Activated naive CD8-positive, alpha-beta T cell treated with anti-CD3 and anti-CD28 coated beads for 36 hours (primary cell): ENCODE measurements around the gene WDR45. TPM values are rescaled to one million over a fixed set of nuclear protein-coding genes. Genes with fewer than 3 reads are reported as not detected.

ENCODE experiments used
- DNase-seq: peaks from one replicate; pipeline ENCODE4 v3.0.0; 2021
- H3K27ac Mint-ChIP-seq: one replicate; pipeline ENCODE4 v1.8.0; 2022; ENCODE audit warnings: mild to moderate bottlenecking, moderate library complexity, mixed read lengths
- H3K27me3 Mint-ChIP-seq: one replicate; pipeline ENCODE4 v1.8.0; 2022; ENCODE audit warnings: mild to moderate bottlenecking, mixed read lengths
- H3K36me3 Mint-ChIP-seq: one replicate; pipeline ENCODE4 v1.8.0; 2021; ENCODE audit warnings: mild to moderate bottlenecking, mixed read lengths
- H3K4me1 Mint-ChIP-seq: one replicate; pipeline ENCODE4 v1.8.0; 2021; ENCODE audit warnings: mixed read lengths
- H3K4me3 Mint-ChIP-seq: one replicate; pipeline ENCODE4 v1.8.0; 2022; ENCODE audit warnings: mild to moderate bottlenecking, moderate library complexity, mixed read lengths
- H3K9me3 Mint-ChIP-seq: one replicate; pipeline ENCODE4 v1.8.0; 2022; ENCODE audit warnings: mixed read lengths
- total RNA-seq, 2 experiments: library from RNA; stranded (reverse); gene quantifications; one replicate each; pipeline ENCODE4 v1.2.3, GENCODE V29; 2021

Gene WDR45
- total RNA-seq, 2 experiments from 2014 or later: 23.7 to 31.1 TPM

GRCh38 chrX:49100704-49101628 lies 21.3 kb upstream of the WDR45 start:
- Mint-ChIP-seq H3K9me3 (no peaks in the 10 kb centered on the region), H3K36me3 (peaks cover 4% of the 10 kb centered on the region), H3K27ac (peak overlapping the region; percentile 89), H3K4me1 (peaks cover 9% of the 10 kb centered on the region), H3K4me3 (peak overlapping the region; percentile 90), H3K27me3 (no peaks in the 10 kb centered on the region)
- DNase-seq: peak; percentile 90

GRCh38 chrX:49096419-49096818 lies 16.7 kb upstream of the WDR45 start:
- DNase-seq: no peak
- Mint-ChIP-seq H3K4me1 (peaks cover 3% of the 10 kb centered on the region), H3K36me3 (peaks cover 2% of the 10 kb centered on the region), H3K9me3 (no peaks in the 10 kb centered on the region), H3K27ac (no peak overlapping the region), H3K4me3 (no peak overlapping the region), H3K27me3 (no peaks in the 10 kb centered on the region)

- H3K27ac Mint-ChIP-seq: no peak overlapping the region
- no peaks in the 10 kb centered on the region for H3K4me1 Mint-ChIP-seq
- no peak for DNase-seq
- no peaks in the 10 kb centered on the region for H3K27me3 Mint-ChIP-seq
- no peak overlapping the region for H3K4me3 Mint-ChIP-seq
- H3K36me3 Mint-ChIP-seq: no peaks in the 10 kb centered on the region
- no peaks in the 10 kb centered on the region for H3K9me3 Mint-ChIP-seq
Measured at GRCh38 chrX:49089553-49089952, 9.9 kb upstream of the WDR45 start.

- no peaks in the 10 kb centered on the region for H3K9me3 Mint-ChIP-seq
- no peak overlapping the region for H3K4me3 Mint-ChIP-seq
- no peak overlapping the region for H3K27ac Mint-ChIP-seq
- peaks cover 11% of the 10 kb centered on the region for H3K4me1 Mint-ChIP-seq
- no peaks in the 10 kb centered on the region for H3K27me3 Mint-ChIP-seq
- DNase-seq: no peak
- H3K36me3 Mint-ChIP-seq: no peaks in the 10 kb centered on the region
Measured at GRCh38 chrX:49082271-49082871, 2.7 kb upstream of the WDR45 start.

- H3K4me3 Mint-ChIP-seq: no peak overlapping the region
- H3K27me3 Mint-ChIP-seq: no peaks in the 10 kb centered on the region
- H3K9me3 Mint-ChIP-seq: no peaks in the 10 kb centered on the region
- peaks cover 15% of the 10 kb centered on the region for H3K4me1 Mint-ChIP-seq
- H3K27ac Mint-ChIP-seq: no peak overlapping the region
- DNase-seq: no peak
- H3K36me3 Mint-ChIP-seq: peaks cover 12% of the 10 kb centered on the region
Measured at GRCh38 chrX:49077941-49078340, 1.7 kb downstream of the WDR45 start.

DNA sequence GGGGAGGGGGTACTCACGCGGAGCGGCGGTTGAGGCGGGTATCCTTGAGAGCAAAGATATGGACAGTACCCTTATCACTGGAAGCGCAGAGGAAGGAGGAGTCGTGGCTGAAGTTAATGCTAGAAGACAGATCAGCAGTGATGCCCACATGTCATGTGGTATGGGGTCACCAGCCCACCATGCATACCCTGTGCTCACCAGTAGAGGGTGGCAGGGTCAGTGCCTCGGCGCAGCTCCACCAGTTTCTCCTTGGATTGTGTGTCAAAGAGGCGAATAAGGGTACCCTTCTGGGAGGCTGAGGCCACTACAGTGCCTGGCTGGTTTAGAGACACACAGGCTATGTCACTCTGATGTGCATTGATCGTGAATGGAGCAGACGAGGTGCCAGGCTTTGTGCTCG lies 4.3 kb downstream of the WDR45 start:
- Mint-ChIP-seq H3K27ac (no peak overlapping the region), H3K4me1 (peaks cover 22% of the 10 kb centered on the region), H3K9me3 (no peaks in the 10 kb centered on the region), H3K36me3 (peaks cover 23% of the 10 kb centered on the region), H3K4me3 (no peak overlapping the region), H3K27me3 (no peaks in the 10 kb centered on the region)
- DNase-seq: no peak

DNA sequence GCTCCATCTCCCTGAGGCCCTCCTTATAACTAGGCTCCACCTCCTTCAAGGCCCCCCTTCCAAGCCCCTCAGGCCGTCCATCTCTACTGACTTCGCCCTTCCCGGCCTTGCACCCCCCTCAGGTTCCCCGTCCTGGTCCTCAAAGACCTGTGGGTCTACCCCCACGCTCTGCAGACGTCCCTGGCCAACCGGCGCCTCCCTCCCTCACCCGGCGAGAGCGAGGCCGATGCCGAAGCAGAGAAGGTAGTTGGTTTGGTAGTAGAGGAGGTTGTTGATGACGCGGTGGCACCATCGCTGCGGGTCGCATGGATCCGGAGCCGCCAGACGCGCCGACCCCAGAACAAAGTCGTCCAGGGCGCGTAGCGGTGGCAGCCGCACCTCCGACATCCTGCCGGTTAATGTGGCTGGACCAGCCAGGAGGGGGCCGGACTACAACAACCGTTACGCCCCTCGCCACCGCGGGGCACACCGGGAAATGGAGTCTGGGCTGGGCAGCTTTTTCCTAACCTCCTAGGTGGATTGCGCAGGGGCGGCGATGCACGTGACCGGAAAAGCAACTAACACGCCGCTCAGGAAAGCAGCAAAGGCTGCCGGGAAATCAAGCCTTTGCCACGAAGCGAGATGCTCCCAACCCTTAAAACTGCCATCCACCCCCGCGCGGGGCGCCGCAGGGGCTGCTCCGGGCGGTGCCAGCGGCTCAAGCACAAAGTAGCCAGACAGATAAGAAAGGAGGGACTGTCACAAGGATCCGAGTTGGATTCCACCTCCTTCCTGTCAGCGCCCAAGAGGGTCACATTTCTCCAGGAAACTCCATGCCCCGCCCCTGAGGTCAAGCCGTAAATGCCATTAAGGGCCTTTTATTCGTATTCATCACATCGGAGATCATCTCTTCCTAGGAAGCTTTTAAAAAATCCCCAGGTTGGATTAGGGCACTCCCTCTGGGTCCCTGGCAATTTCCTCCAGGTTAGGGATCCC lies 5.8 kb downstream of the WDR45 start, which contains the start of gene PRAF2:
Gene PRAF2 (minus strand): TSS at position 402 of the 975 bp plus-strand sequence. CDS start 15 bp downstream, at position 387.
- peak; percentile 89 for DNase-seq
- Mint-ChIP-seq H3K27ac (peak within 1 kb of the TSS; percentile 84), H3K36me3 (peaks cover 23% of the 10 kb centered on the region), H3K9me3 (no peaks in the 10 kb centered on the region), H3K4me3 (peak within 1 kb of the TSS; percentile 89), H3K27me3 (no peaks in the 10 kb centered on the region), H3K4me1 (peaks cover 16% of the 10 kb centered on the region)

GRCh38 chrX:49072712-49073095 lies 7.0 kb downstream of the WDR45 start:
- H3K36me3 Mint-ChIP-seq: peaks cover 23% of the 10 kb centered on the region
- H3K27me3 Mint-ChIP-seq: no peaks in the 10 kb centered on the region
- H3K27ac Mint-ChIP-seq: peak overlapping the region; percentile 84
- peaks cover 12% of the 10 kb centered on the region for H3K4me1 Mint-ChIP-seq
- H3K9me3 Mint-ChIP-seq: no peaks in the 10 kb centered on the region
- no peak for DNase-seq
- peak overlapping the region; percentile 89 for H3K4me3 Mint-ChIP-seq

DNA sequence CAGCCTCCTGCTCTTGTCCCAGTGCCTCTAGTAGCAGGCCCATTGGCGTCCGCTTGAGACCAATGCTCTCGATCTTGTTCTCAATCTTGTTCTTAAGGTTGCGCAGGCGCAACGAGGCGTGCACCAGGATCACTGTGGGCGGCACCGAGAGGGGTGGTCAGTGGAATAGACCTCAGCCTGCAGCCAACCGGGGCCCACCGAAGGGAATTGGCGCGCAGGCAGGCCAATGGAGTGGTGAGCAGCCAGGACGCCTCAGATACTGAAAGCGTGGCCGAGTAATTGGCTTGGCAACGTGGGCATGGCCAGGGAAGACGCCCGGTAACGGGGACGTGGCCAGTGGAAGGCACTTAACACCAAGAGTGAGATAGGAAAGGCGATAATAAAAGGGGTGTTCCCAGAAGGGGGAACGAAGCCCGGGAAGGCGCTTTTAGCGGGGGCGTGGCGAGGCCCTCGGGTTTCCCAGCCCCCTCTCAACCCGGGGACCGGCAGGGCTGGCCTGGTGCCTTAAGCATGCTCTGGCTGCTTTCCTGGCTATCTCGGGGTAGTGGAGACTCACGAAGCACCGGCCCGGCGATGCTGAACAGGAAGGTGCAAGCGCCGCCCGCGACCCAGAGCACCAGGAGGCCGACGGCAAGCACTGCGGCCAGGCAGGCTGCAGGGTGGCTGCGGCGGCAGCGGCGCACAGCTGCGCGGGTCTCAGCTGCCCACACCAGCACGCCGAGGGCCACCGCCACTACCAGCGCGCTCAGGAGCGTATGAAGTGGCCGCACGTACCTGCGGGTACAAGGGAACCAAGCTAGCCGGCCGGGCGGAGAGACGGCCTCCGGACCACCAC lies 7.6 kb downstream of the WDR45 start:
- peaks cover 12% of the 10 kb centered on the region for H3K4me1 Mint-ChIP-seq
- no peaks in the 10 kb centered on the region for H3K27me3 Mint-ChIP-seq
- no peaks in the 10 kb centered on the region for H3K9me3 Mint-ChIP-seq
- no peak for DNase-seq
- peak overlapping the region; percentile 89 for H3K4me3 Mint-ChIP-seq
- H3K27ac Mint-ChIP-seq: peak overlapping the region; percentile 84
- peaks cover 23% of the 10 kb centered on the region for H3K36me3 Mint-ChIP-seq

- Mint-ChIP-seq H3K36me3 (peaks cover 23% of the 10 kb centered on the region), H3K4me1 (peaks cover 12% of the 10 kb centered on the region), H3K4me3 (no peak overlapping the region), H3K27ac (no peak overlapping the region), H3K27me3 (no peaks in the 10 kb centered on the region), H3K9me3 (no peaks in the 10 kb centered on the region)
- no peak for DNase-seq
Measured at GRCh38 chrX:49070988-49071387, 8.7 kb downstream of the WDR45 start.

GRCh38 chrX:49069038-49069437 lies 10.6 kb downstream of the WDR45 start:
- no peaks in the 10 kb centered on the region for H3K9me3 Mint-ChIP-seq
- DNase-seq: no peak
- H3K36me3 Mint-ChIP-seq: peaks cover 16% of the 10 kb centered on the region
- no peak overlapping the region for H3K4me3 Mint-ChIP-seq
- no peak overlapping the region for H3K27ac Mint-ChIP-seq
- no peaks in the 10 kb centered on the region for H3K27me3 Mint-ChIP-seq
- H3K4me1 Mint-ChIP-seq: peaks cover 12% of the 10 kb centered on the region

DNA sequence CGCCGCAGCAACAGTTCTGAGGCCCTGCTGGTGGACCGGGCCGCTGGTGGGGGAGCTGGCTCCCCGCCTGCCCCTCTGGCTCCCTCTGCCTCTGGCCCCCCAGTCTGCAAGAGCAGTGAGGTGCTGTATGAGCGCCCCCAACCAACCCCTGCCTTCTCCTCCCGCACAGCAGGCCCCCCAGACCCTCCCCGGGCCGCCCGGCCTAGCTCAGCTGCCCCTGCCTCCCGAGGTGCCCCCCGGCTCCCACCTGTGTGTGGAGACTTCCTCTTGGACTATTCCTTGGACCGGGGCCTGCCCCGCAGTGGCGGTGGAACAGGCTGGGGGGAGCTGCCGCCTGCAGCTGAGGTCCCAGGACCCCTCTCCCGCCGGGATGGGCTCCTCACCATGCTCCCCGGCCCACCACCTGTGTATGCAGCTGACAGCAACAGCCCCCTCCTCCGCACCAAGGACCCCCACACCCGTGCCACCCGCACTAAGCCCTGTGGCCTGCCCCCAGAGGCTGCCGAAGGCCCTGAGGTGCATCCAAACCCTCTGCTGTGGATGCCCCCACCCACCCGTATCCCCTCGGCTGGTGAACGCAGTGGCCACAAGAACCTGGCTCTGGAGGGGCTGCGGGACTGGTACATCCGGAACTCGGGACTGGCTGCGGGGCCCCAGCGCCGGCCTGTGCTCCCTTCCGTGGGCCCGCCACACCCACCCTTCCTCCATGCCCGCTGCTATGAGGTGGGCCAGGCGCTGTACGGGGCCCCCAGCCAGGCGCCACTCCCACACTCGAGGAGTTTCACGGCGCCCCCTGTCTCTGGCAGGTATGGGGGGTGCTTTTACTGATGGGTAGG lies 12.2 kb downstream of the WDR45 start:
- no peak for DNase-seq
- peaks cover 8% of the 10 kb centered on the region for H3K36me3 Mint-ChIP-seq
- no peaks in the 10 kb centered on the region for H3K27me3 Mint-ChIP-seq
- peaks cover 4% of the 10 kb centered on the region for H3K4me1 Mint-ChIP-seq
- H3K27ac Mint-ChIP-seq: no peak overlapping the region
- H3K9me3 Mint-ChIP-seq: no peaks in the 10 kb centered on the region
- H3K4me3 Mint-ChIP-seq: no peak overlapping the region

GRCh38 chrX:49066690-49067089 lies 13.0 kb downstream of the WDR45 start:
- Mint-ChIP-seq H3K4me3 (no peak overlapping the region), H3K9me3 (no peaks in the 10 kb centered on the region), H3K27me3 (no peaks in the 10 kb centered on the region), H3K27ac (no peak overlapping the region), H3K36me3 (peaks cover 5% of the 10 kb centered on the region), H3K4me1 (peaks cover 4% of the 10 kb centered on the region)
- DNase-seq: no peak
